K562 (cell line): ENCODE measurements around the gene CIAO2B. TPM values are rescaled to one million over a fixed set of nuclear protein-coding genes. Genes with fewer than 3 reads are reported as not detected.

Experiments
- CBX3 ChIP-seq, 2 experiments: IDR thresholded peaks; 1 replicate in 1 of 2; 2 replicates in 1 of 2; pipeline ENCODE4 v1.6.1; 2012; ENCODE audit warnings: inconsistent platforms in 2 of 2, low read length in 2 of 2, borderline replicate concordance in 1 of 2, control low read depth in 1 of 2
- CEBPG ChIP-seq, 3 experiments: fragments of 200-800 bp in 1 of 3; sonication (Bioruptor generic) in 1 of 3; sonication (generic) in 1 of 3; formaldehyde crosslinking in 1 of 3; IDR thresholded peaks in 2 of 3; conservative IDR thresholded peaks in 1 of 3; 2 replicates each; pipeline versions ENCODE4 v1.6.1 to v1.8.0; 2016 to 2022; ENCODE audit warnings: missing compliant biosample characterization in 2 of 3, missing genetic modification characterization in 2 of 3, mild to moderate bottlenecking in 1 of 3, missing genetic modification reagents in 1 of 3
- CHD4 ChIP-seq: fragments of 200-600 bp; sonication (generic); IDR thresholded peaks from 3 replicates; pipeline ENCODE4 v1.6.1; 2012; ENCODE audit warnings: low read depth, mild to moderate bottlenecking, mixed read lengths, low read length, inconsistent platforms; ENCODE audit not compliant: insufficient read depth, insufficient replicate concordance, poor library complexity, severe bottlenecking
- CREB1 ChIP-seq, 2 experiments: sonication (generic) in 1 of 2; formaldehyde crosslinking in 1 of 2; IDR thresholded peaks; 2 replicates each; pipeline versions ENCODE4 v1.6.1 to v1.8.0; 2012 to 2022; ENCODE audit warnings: inconsistent platforms in 1 of 2, mild to moderate bottlenecking in 1 of 2, missing genetic modification reagents in 1 of 2, moderate library complexity in 1 of 2
- EP400 ChIP-seq: fragments of 450-650 bp; IDR thresholded peaks from 2 replicates; pipeline ENCODE4 v1.6.1; 2017; ENCODE audit warnings: antibody characterized with exemption, mild to moderate bottlenecking, moderate library complexity
- GATAD2A ChIP-seq: fragments of 450-650 bp; IDR thresholded peaks from 2 replicates; pipeline ENCODE4 v1.6.1; 2017
- HDAC1 ChIP-seq, 2 experiments: fragments of 450-650 bp; IDR thresholded peaks; 2 replicates each; pipeline ENCODE4 v1.6.1; 2016 to 2017; ENCODE audit warnings: inconsistent platforms in 1 of 2, mild to moderate bottlenecking in 1 of 2, moderate library complexity in 1 of 2
- HDAC8 ChIP-seq: fragments of 450-650 bp; IDR thresholded peaks from 2 replicates; pipeline ENCODE4 v1.6.1; 2016; ENCODE audit warnings: mild to moderate bottlenecking, missing genetic modification characterization, moderate library complexity, missing compliant biosample characterization
- HINFP ChIP-seq: fragments of 450-650 bp; conservative IDR thresholded peaks from 2 replicates; pipeline ENCODE4 v1.6.1; 2016; ENCODE audit warnings: missing genetic modification characterization, low read depth, mild to moderate bottlenecking, control low read depth, missing compliant biosample characterization
- MAZ ChIP-seq, 2 experiments: fragments of 450-650 bp in 1 of 2; sonication (generic) in 1 of 2; formaldehyde crosslinking; IDR thresholded peaks in 1 of 2; conservative IDR thresholded peaks in 1 of 2; 2 replicates each; pipeline versions ENCODE4 v1.4.0 to v1.5.0; 2020; ENCODE audit warnings: mild to moderate bottlenecking in 1 of 2, missing genetic modification reagents in 1 of 2
- NR4A1 ChIP-seq, 2 experiments: fragments of 250-450 bp in 1 of 2; fragments of 450-650 bp in 1 of 2; sonication (Bioruptor Pico) in 1 of 2; IDR thresholded peaks; 2 replicates each; pipeline versions ENCODE4 v1.4.0 to v1.6.1; 2016 to 2020; ENCODE audit warnings: mild to moderate bottlenecking in 2 of 2, missing compliant biosample characterization in 1 of 2, missing genetic modification characterization in 1 of 2, moderate library complexity in 1 of 2
- POLR2AphosphoS5 ChIP-seq: IDR thresholded peaks from 2 replicates; pipeline ENCODE4 v1.6.1; 2011; ENCODE audit warnings: mild to moderate bottlenecking, low read depth, low read length, moderate library complexity; ENCODE audit not compliant: control insufficient read depth, insufficient read depth
- USF1 ChIP-seq: sonication (generic); formaldehyde crosslinking; IDR thresholded peaks from 2 replicates; pipeline ENCODE4 v1.9.0; 2022; ENCODE audit warnings: mild to moderate bottlenecking, missing genetic modification reagents
- ZBTB12 ChIP-seq: fragments of 250-450 bp; sonication (Bioruptor Pico); IDR thresholded peaks from 2 replicates; pipeline ENCODE4 v1.4.0; 2020
- ZNF134 ChIP-seq: fragments of 250-450 bp; sonication (Bioruptor Pico); conservative IDR thresholded peaks from 2 replicates; pipeline ENCODE4 v1.4.0; 2020
- ZNF174 ChIP-seq: fragments of 250-450 bp; sonication (Bioruptor Pico); IDR thresholded peaks from 2 replicates; pipeline ENCODE4 v1.4.0; 2020; ENCODE audit warnings: mild to moderate bottlenecking
- ZNF324 ChIP-seq: fragments of 250-450 bp; sonication (Bioruptor Pico); IDR thresholded peaks from 2 replicates; pipeline ENCODE4 v1.4.0; 2020; ENCODE audit warnings: mild to moderate bottlenecking
- ZNF511 ChIP-seq: sonication (generic); formaldehyde crosslinking; IDR thresholded peaks from 2 replicates; pipeline ENCODE4 v1.8.0; 2022; ENCODE audit warnings: mild to moderate bottlenecking, missing genetic modification reagents
- ZNF76 ChIP-seq: fragments of 250-450 bp; sonication (Bioruptor Pico); IDR thresholded peaks from 2 replicates; pipeline ENCODE4 v1.4.0; 2020; ENCODE audit warnings: mild to moderate bottlenecking, moderate library complexity, borderline replicate concordance
- ZNF830 ChIP-seq: fragments of 250-450 bp; sonication (Bioruptor Pico); IDR thresholded peaks from 2 replicates; pipeline ENCODE4 v1.5.0; 2021; ENCODE audit warnings: mild to moderate bottlenecking
- polyA plus RNA-seq, 8 experiments: library from polyadenylated mRNA; depleted of rRNA in 4 of 8; stranded (reverse) in 5 of 8; unstranded in 3 of 8; fragments of >200 nt; fragmentation: Nextera tagmentation in 2 of 8; fragmentation: Illumina TruSeq in 1 of 8; extraction: Ambion mirVana in 2 of 8; extraction: Trizol in 1 of 8; gene quantifications; 2 replicates each; pipeline versions ENCODE4 v1.2.1 to v1.2.3, GENCODE V29; 2011 to 2014; ENCODE audit warnings: inconsistent platforms in 1 of 8, missing spikeins in 1 of 8
- total RNA-seq, 7 experiments: library from RNA; depleted of rRNA in 6 of 7; stranded (reverse); fragments of >200 nt in 6 of 7; fragmentation: Illumina TruSeq in 2 of 7; extraction: Trizol in 2 of 7; gene quantifications; 2 replicates each; pipeline versions ENCODE4 v1.2.1 to v1.2.3, GENCODE V29; 2011 to 2021; ENCODE audit warnings: low replicate concordance in 1 of 7

CIAO2B gene
- total and polyA plus RNA-seq, 9 of the 15 experiments (the other 6 are each of a cell fraction or from before 2014, with no cell fraction given), result 86.8 to 182 (median 113) TPM

- TF ChIP-seq NR4A1 (CRISPR knock-in tag; IDR thresholded peaks at IDR 0.05) (0 out of 2 replicates have a peak, but pooled peaks have one; percentile 7), NR4A1 (tag; IDR thresholded peaks at IDR 0.05) (peak; percentile 79), CHD4 (no peak), HDAC8 (tag) (peak; percentile 83), ZNF134 (CRISPR knock-in tag) (no peak), ZNF174 (no peak), ZNF830 (CRISPR knock-in tag) (peak; percentile 38; the same call in 1 of the 2 replicates), HDAC1 (IDR thresholded peaks at IDR 0.05) (0 out of 4 replicates have a peak, but pooled peaks of 1 of the 2 experiments have one; percentile 13), HINFP (tag) (peak; percentile 36), ZNF324 (CRISPR knock-in tag) (no peak), CBX3 (IDR thresholded peaks at IDR 0.05; ENCODE audit: borderline replicate concordance in 1 of 2, low read length in 2 of 2) (no peak; a peak in 1 of 3 replicates), GATAD2A (peak; percentile 25; the same call in 1 of the 2 replicates), CREB1 (IDR thresholded peaks at IDR 0.05) (no peak), CREB1 (CRISPR knock-in tag; IDR thresholded peaks at IDR 0.05) (no peak), EP400 (no peak), POLR2AphosphoS5 (no peak), USF1 (CRISPR knock-in tag) (peak; percentile 64), ZNF511 (CRISPR knock-in tag) (no peak), ZBTB12 (CRISPR knock-in tag) (no peak), MAZ (CRISPR knock-in tag; conservative IDR thresholded peaks at IDR 0.05 in 1 of 2, IDR thresholded peaks at IDR 0.05 in 1 of 2) (peak in 1 of 2 experiments; percentile 2; a peak in 1 of 4 replicates), ZNF76 (CRISPR knock-in tag) (0 out of 2 replicates have a peak, but pooled peaks have one; percentile 40), CEBPG (CRISPR knock-in tag; IDR thresholded peaks at IDR 0.05) (peak; percentile 83), CEBPG (tag; conservative IDR thresholded peaks at IDR 0.05 in 1 of 2, IDR thresholded peaks at IDR 0.05 in 1 of 2) (peak; percentile 97)
Measured at GRCh38 chr16:66899310-66899944, 34.8 kb downstream of the CIAO2B start (continued).
